T-cell (primary cell): Measurements from ENCODE around the gene CIAO3. TPM values are rescaled to one million over a fixed set of nuclear protein-coding genes. Genes with fewer than 3 reads are reported as not detected.
"Not testable (repeated sequence)": the region's sequence is repeated elsewhere in the genome, so short reads cannot be mapped to it uniquely, and the experiment has no call there.

Experiments used
- ATAC-seq, 4 experiments: fragments of 200-7000 bp in 3 of 4; fragments of 150-1000 bp in 1 of 4; cut with Tn5 transposase; replicated peaks in 1 of 4; 1 replicate in 3 of 4; 2 replicates in 1 of 4; pipeline ENCODE4 v1.10.0; 2021; ENCODE audit warnings: moderate library complexity in 3 of 4, mild to moderate bottlenecking in 2 of 4, moderate number of reproducible peaks in 1 of 4
- CTCF ChIA-PET, 2 donors: fragments of 300-600 bp; sonication (Branson Sonifier 250); formaldehyde crosslinking; loops; one replicate each; lab custom pipeline; 2022; ENCODE audit warnings: antibody characterized with exemption in 2 of 2; lab: Charles Lee
- POLR2A ChIA-PET, 2 donors: fragments of 300-600 bp; sonication (Branson Sonifier 250); formaldehyde crosslinking; loops; one replicate each; lab custom pipeline; 2022; ENCODE audit warnings: antibody characterized with exemption in 2 of 2; lab: Charles Lee
- DNase-seq, 35 experiments: peaks; one replicate each; pipeline versions ENCODE4 v3.0.0 to v3.0.0-alpha.2; 2013 to 2023
- H3K27ac ChIP-seq: one replicate; pipeline ENCODE4 v1.5.1; 2013; ENCODE audit warnings: low read length
- H3K27me3 ChIP-seq, 2 experiments: replicated peaks in 1 of 2; 1 replicate in 1 of 2; 2 replicates in 1 of 2; pipeline versions ENCODE4 v1.6.1 to v1.7.0; 2013; ENCODE audit warnings: low read length in 1 of 2, mixed read lengths in 1 of 2; ENCODE audit not compliant: control insufficient read depth in 2 of 2, insufficient read depth in 2 of 2; ENCODE audit errors: extremely low read depth in 1 of 2
- H3K36me3 ChIP-seq, 2 donors: 1 replicate in 1 of 2; 2 replicates in 1 of 2; pipeline versions ENCODE4 v1.6.1 to v1.7.0; 2013; ENCODE audit warnings: low read length in 1 of 2; ENCODE audit not compliant: control insufficient read depth in 2 of 2, insufficient read depth in 1 of 2; ENCODE audit errors: extremely low read depth in 1 of 2
- H3K4me1 ChIP-seq, 2 experiments: 1 replicate in 1 of 2; 2 replicates in 1 of 2; pipeline versions ENCODE4 v1.6.1 to v1.7.0; 2013; ENCODE audit warnings: low read length in 2 of 2, mixed read lengths in 1 of 2; ENCODE audit not compliant: insufficient read depth in 2 of 2, control insufficient read depth in 1 of 2; ENCODE audit errors: extremely low read depth in 1 of 2
- H3K4me3 ChIP-seq, 2 donors: 1 replicate in 1 of 2; 2 replicates in 1 of 2; pipeline versions ENCODE4 v1.5.1 to v1.7.0; 2013; ENCODE audit warnings: mild to moderate bottlenecking in 2 of 2, low read length in 1 of 2, moderate library complexity in 1 of 2; ENCODE audit not compliant: control insufficient read depth in 1 of 2; ENCODE audit errors: extremely low read depth in 1 of 2
- H3K9me3 ChIP-seq: 2 replicates; pipeline ENCODE4 v1.7.0; 2013
- H3K27ac Mint-ChIP-seq, 2 donors: one replicate each; pipeline ENCODE4 v1.8.0; 2020 to 2021; ENCODE audit warnings: mild to moderate bottlenecking in 2 of 2, mixed read lengths in 2 of 2
- H3K27me3 Mint-ChIP-seq, 2 donors: one replicate each; pipeline ENCODE4 v1.8.0; 2021 to 2022; ENCODE audit warnings: mixed read lengths in 2 of 2
- H3K36me3 Mint-ChIP-seq: one replicate; pipeline ENCODE4 v1.8.0; 2021; ENCODE audit warnings: mixed read lengths
- H3K4me1 Mint-ChIP-seq, 3 donors: one replicate each; pipeline ENCODE4 v1.8.0; 2020 to 2022; ENCODE audit warnings: mixed read lengths in 3 of 3, mild to moderate bottlenecking in 1 of 3
- H3K4me3 Mint-ChIP-seq, 3 donors: one replicate each; pipeline ENCODE4 v1.8.0; 2020 to 2022; ENCODE audit warnings: mild to moderate bottlenecking in 3 of 3, mixed read lengths in 3 of 3, moderate library complexity in 3 of 3
- H3K9me3 Mint-ChIP-seq, 3 donors: one replicate each; pipeline ENCODE4 v1.8.0; 2020 to 2022; ENCODE audit warnings: mixed read lengths in 3 of 3
- WGBS: methylation state at CpG from one replicate; pipeline ENCODE4 v1.1.5; 2013; ENCODE audit warnings: missing lambda C conversion rate; ENCODE audit not compliant: insufficient coverage; 5-methylcytosine and 5-hydroxymethylcytosine counted together
- total RNA-seq, 35 experiments: library from RNA in 6 of 35; stranded (reverse) in 6 of 35; fragments of 120-200 nt in 1 of 35; gene quantifications; one replicate each; pipeline versions ENCODE4 v1.2.1 to v1.2.4 and lab custom pipeline; 2013 to 2026

CIAO3 gene
- total RNA-seq, 5 donors from 2014 or later (not counting 1 experiment from before 2014, with no cell fraction given), result 36.2 to 69.1 (median 58.6) TPM

DNA sequence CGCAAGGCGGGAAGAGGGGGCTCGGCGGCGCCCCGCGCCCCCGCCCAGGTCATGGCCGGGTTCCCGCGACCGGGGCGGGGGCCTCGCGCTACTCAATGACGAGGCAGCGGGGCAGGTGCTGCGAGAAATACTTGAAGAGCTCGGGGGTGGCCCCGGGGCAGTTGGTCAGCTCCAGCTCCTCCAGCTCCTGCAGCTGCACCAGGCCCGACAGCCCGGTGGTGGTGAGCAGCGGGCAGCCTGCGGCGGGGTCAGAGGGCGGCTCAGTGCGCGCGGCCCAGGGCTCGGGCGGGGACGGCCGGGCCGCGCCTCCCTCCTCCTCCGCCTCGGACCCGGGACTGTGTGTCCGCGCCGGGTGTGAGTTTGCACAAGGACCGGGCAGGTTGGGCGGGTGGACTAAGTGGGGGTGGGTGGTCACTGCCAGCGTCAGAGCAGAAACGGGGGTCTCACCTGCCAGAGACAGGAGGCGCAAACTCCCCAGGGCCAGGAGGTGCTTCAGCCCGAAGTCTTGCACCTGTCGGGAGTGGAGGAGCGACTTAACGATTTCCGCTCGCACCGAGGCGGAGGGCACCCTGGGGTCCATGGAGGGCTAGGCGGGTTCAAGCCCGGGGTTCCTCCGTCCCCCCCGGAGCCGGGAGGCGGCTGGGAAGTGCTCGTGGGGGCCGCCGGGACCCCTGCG lies 46.5 kb downstream of the CIAO3 start:
- WGBS, result 5% methylated on average over 54 of the region's 64 CpGs
- no peaks in the 10 kb centered on the region for H3K36me3 ChIP-seq
- Mint-ChIP-seq H3K4me1 (peaks cover 20 to 43% (median 41%) of the 10 kb centered on the region in 3 donors), H3K27me3 (no peaks in the 10 kb centered on the region), H3K27ac (peak overlapping the region in 1 of 2 donors; percentile 66), H3K4me3 (peak overlapping the region; percentile 72 to 82 (median 75)), H3K36me3 (no peaks in the 10 kb centered on the region), H3K9me3 (no peaks in the 10 kb centered on the region)
- H3K4me1 ChIP-seq, result peaks cover 19 to 62% of the 10 kb centered on the region in 2 experiments
- peaks cover 0 to 36% of the 10 kb centered on the region in 2 experiments for H3K27me3 ChIP-seq
- H3K27ac ChIP-seq, result no peak overlapping the region
- peak overlapping the region; percentile 66 to 71 for H3K4me3 ChIP-seq
- POLR2A ChIA-PET, result no interaction called here
- H3K9me3 ChIP-seq, result no peaks in the 10 kb centered on the region
- ATAC-seq (peak in 2 of 4 experiments; percentile 2 to 15), DNase-seq (peak in 2 of 35 experiments; percentile 24 to 45)
- CTCF ChIA-PET, result no interaction called here

GRCh38 chr16:693766-694165 lies 47.0 kb downstream of the CIAO3 start:
- H3K27me3 Mint-ChIP-seq, result no peaks in the 10 kb centered on the region
- H3K27me3 ChIP-seq, result peaks cover 0 to 33% of the 10 kb centered on the region in 2 experiments
- no peak overlapping the region for H3K27ac Mint-ChIP-seq
- peak overlapping the region in 2 of 3 donors; percentile 17 to 82 for H3K4me3 Mint-ChIP-seq
- peak overlapping the region; percentile 34 for H3K27ac ChIP-seq
- ChIA-PET CTCF (no interaction called here), POLR2A (no interaction called here)
- 10% methylated on average over 37 of the region's 37 CpGs for WGBS
- no peaks in the 10 kb centered on the region for H3K36me3 Mint-ChIP-seq
- no peaks in the 10 kb centered on the region for H3K36me3 ChIP-seq
- H3K4me1 Mint-ChIP-seq, result peaks cover 20 to 43% (median 42%) of the 10 kb centered on the region in 3 donors
- H3K9me3 ChIP-seq, result no peaks in the 10 kb centered on the region
- H3K9me3 Mint-ChIP-seq, result no peaks in the 10 kb centered on the region
- peak overlapping the region in 1 of 2 donors; percentile 11 for H3K4me3 ChIP-seq
- peaks cover 18 to 62% of the 10 kb centered on the region in 2 experiments for H3K4me1 ChIP-seq
- ATAC-seq, result no peak
- peak in 16 of 35 experiments; percentile 22 to 62 (median 48) for DNase-seq

GRCh38 chr16:693364-693763 lies 47.4 kb downstream of the CIAO3 start:
- no peak overlapping the region for H3K4me3 ChIP-seq
- Mint-ChIP-seq H3K27ac (no peak overlapping the region), H3K4me3 (peak overlapping the region in 2 of 3 donors; percentile 17 to 82), H3K9me3 (no peaks in the 10 kb centered on the region), H3K27me3 (no peaks in the 10 kb centered on the region), H3K36me3 (no peaks in the 10 kb centered on the region), H3K4me1 (peaks cover 20 to 45% (median 44%) of the 10 kb centered on the region in 3 donors)
- no peaks in the 10 kb centered on the region for H3K9me3 ChIP-seq
- ATAC-seq (no peak), DNase-seq (no peak)
- ChIA-PET CTCF (no interaction called here), POLR2A (no interaction called here)
- H3K4me1 ChIP-seq, result peaks cover 18 to 63% of the 10 kb centered on the region in 2 experiments
- H3K36me3 ChIP-seq, result no peaks in the 10 kb centered on the region
- 77% methylated on average over 10 of the region's 22 CpGs for WGBS
- H3K27ac ChIP-seq, result peak overlapping the region; percentile 34
- peaks cover 0 to 32% of the 10 kb centered on the region in 2 experiments for H3K27me3 ChIP-seq

GRCh38 chr16:692356-693108 lies 48.3 kb downstream of the CIAO3 start:
- Mint-ChIP-seq H3K27me3 (no peaks in the 10 kb centered on the region), H3K4me1 (peaks cover 20 to 45% (median 44%) of the 10 kb centered on the region in 3 donors), H3K36me3 (no peaks in the 10 kb centered on the region), H3K9me3 (no peaks in the 10 kb centered on the region), H3K27ac (peak overlapping the region; percentile 14 to 53), H3K4me3 (peak overlapping the region in 2 of 3 donors; percentile 6 to 33)
- ATAC-seq, result no peak
- Histone ChIP-seq H3K4me1 (peaks cover 18 to 60% of the 10 kb centered on the region in 2 experiments), H3K36me3 (peaks cover 0 to 1% of the 10 kb centered on the region in 2 donors), H3K27ac (no peak overlapping the region), H3K9me3 (no peaks in the 10 kb centered on the region), H3K4me3 (no peak overlapping the region), H3K27me3 (peaks cover 0 to 25% of the 10 kb centered on the region in 2 experiments)
- CTCF ChIA-PET, result no interaction called here
- no CpG with 5 or more reads among the region's 10 CpGs for WGBS
- POLR2A ChIA-PET, result no interaction called here
- no peak for DNase-seq

- Histone ChIP-seq H3K27me3 (peaks cover 0 to 23% of the 10 kb centered on the region in 2 experiments), H3K4me1 (peaks cover 16 to 55% of the 10 kb centered on the region in 2 experiments)
- Mint-ChIP-seq H3K4me3 (peak overlapping the region; percentile 86 to 92 (median 87)), H3K27ac (peak overlapping the region; percentile 59 to 68), H3K4me1 (peaks cover 18 to 40% (median 37%) of the 10 kb centered on the region in 3 donors)
- ATAC-seq, DNase-seq, H3K27me3 Mint-ChIP-seq, POLR2A ChIA-PET, H3K27ac ChIP-seq, H3K9me3 ChIP-seq, H3K9me3 Mint-ChIP-seq, H3K36me3 ChIP-seq, H3K4me3 ChIP-seq, H3K36me3 Mint-ChIP-seq, CTCF ChIA-PET: not testable (repeated sequence)
- WGBS, result 87% methylated on average over 12 of the region's 16 CpGs
Measured at GRCh38 chr16:691242-691641, 49.6 kb downstream of the CIAO3 start.

- 87% methylated on average over 26 of the region's 26 CpGs for WGBS
- H3K27me3 ChIP-seq, result peaks cover 0 to 6% of the 10 kb centered on the region in 2 experiments
- peaks cover 8 to 54% of the 10 kb centered on the region in 2 experiments for H3K4me1 ChIP-seq
- H3K9me3 Mint-ChIP-seq, result no peaks in the 10 kb centered on the region
- peak overlapping the region; percentile 84 to 91 for H3K27ac Mint-ChIP-seq
- peak overlapping the region; percentile 57 for H3K27ac ChIP-seq
- H3K4me3 Mint-ChIP-seq, result peak overlapping the region; percentile 86 to 92 (median 87)
- peak overlapping the region; percentile 76 to 89 for H3K4me3 ChIP-seq
- H3K36me3 Mint-ChIP-seq, result no peaks in the 10 kb centered on the region
- ChIA-PET CTCF (no interaction called here), POLR2A (no interaction called here)
- H3K9me3 ChIP-seq, result no peaks in the 10 kb centered on the region
- peaks cover 3 to 8% of the 10 kb centered on the region in 2 donors for H3K36me3 ChIP-seq
- ATAC-seq (no peak), DNase-seq (no peak)
- no peaks in the 10 kb centered on the region for H3K27me3 Mint-ChIP-seq
- peaks cover 12 to 36% (median 36%) of the 10 kb centered on the region in 3 donors for H3K4me1 Mint-ChIP-seq
Measured at GRCh38 chr16:689175-689897, 51.5 kb downstream of the CIAO3 start.
